Muscle layer of colon (tissue), 2 donors: ENCODE results near the gene COL9A3.

Source experiments
- H3K27ac ChIP-seq: one replicate; pipeline ENCODE4 v1.7.0; 2013; ENCODE audit warnings: low read depth, mild to moderate bottlenecking, low read length, moderate library complexity
- H3K27me3 ChIP-seq, 2 donors: one replicate each; pipeline ENCODE4 v1.7.0; 2013; ENCODE audit warnings: low read length in 2 of 2, mild to moderate bottlenecking in 2 of 2; ENCODE audit not compliant: insufficient read depth in 2 of 2, control insufficient read depth in 1 of 2
- H3K36me3 ChIP-seq: one replicate; pipeline ENCODE4 v1.7.0; 2013; ENCODE audit warnings: mild to moderate bottlenecking, low read length; ENCODE audit not compliant: insufficient read depth
- H3K4me1 ChIP-seq: one replicate; pipeline ENCODE4 v1.7.0; 2013; ENCODE audit warnings: mild to moderate bottlenecking, low read length; ENCODE audit not compliant: insufficient read depth
- H3K4me3 ChIP-seq, 2 donors: one replicate each; pipeline ENCODE4 v1.7.0; 2013; ENCODE audit warnings: low read length in 2 of 2, low read depth in 1 of 2, mild to moderate bottlenecking in 1 of 2, moderate library complexity in 1 of 2
- H3K9ac ChIP-seq: one replicate; pipeline ENCODE4 v1.7.0; 2013; ENCODE audit warnings: low read length
- H3K9me3 ChIP-seq: one replicate; pipeline ENCODE4 v1.7.0; 2013; ENCODE audit warnings: mild to moderate bottlenecking, low read length
- donor health status: abdominal sarcoma.
- donor health status: Adenocarcinoma of cecum.

Gene COL9A3

DNA sequence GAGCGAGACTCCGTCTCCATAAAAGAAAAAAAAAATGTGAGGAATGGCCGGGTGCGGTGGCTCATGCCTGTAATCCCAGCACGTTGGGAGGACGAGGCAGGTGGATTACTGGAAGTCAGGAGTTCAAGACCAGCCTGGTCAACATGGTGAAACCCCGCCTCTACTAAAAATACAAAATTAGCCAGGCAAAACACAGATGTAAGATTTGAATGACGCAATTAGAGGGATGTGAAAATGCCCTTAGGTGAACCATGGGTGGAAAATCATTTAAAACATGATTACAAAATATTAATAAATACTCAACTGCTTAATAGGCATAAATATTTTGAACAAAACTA is 20.9 kb downstream of the COL9A3 start:
- H3K27me3 ChIP-seq, result peaks cover 0 to 7% of the 10 kb centered on the region in 2 donors
- no peaks in the 10 kb centered on the region for H3K4me1 ChIP-seq
- no peaks in the 10 kb centered on the region for H3K36me3 ChIP-seq
- no peak overlapping the region for H3K9ac ChIP-seq
- no peaks in the 10 kb centered on the region for H3K9me3 ChIP-seq
- H3K27ac ChIP-seq, result no peak overlapping the region
- no peak overlapping the region for H3K4me3 ChIP-seq

DNA sequence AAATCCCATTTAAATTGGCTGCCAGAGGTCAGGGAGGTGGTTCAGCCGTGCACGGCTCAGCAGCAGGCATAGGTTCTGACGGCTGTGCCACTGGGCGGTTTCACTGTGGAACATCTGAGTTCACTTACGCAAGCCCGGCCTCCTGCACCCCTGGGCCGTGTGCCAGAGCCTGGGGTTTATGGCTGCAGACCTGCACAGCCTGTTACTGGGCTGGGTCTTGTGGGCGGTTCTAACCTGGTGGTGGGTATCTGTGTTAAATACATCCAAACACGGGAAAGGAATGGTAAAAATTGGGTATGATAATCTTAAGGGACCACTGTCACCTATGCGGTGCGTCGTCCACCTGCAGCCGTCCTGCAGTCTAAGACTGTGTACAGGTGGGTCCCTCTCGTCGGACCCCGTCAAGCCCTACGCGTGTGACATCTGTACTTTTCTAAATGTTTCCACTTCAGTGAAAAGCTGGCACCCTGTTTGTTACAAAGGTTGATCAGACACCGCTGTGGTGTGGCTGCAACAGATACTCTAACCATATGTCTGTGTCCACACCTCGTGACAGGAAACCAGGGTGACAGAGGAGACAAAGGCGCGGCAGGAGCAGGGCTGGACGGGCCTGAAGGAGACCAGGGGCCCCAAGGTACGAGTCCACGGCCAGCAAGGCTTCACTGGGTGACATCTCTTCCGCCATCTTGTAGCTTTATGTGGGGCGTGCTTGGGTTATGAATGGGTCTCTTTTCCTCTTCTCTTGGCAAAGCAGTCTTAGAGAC is 21.5 kb downstream of the COL9A3 start:
- H3K9me3 ChIP-seq, result no peaks in the 10 kb centered on the region
- no peak overlapping the region for H3K4me3 ChIP-seq
- peaks cover 0 to 7% of the 10 kb centered on the region in 2 donors for H3K27me3 ChIP-seq
- H3K36me3 ChIP-seq, result no peaks in the 10 kb centered on the region
- H3K4me1 ChIP-seq, result no peaks in the 10 kb centered on the region
- H3K9ac ChIP-seq, result no peak overlapping the region
- no peak overlapping the region for H3K27ac ChIP-seq

DNA sequence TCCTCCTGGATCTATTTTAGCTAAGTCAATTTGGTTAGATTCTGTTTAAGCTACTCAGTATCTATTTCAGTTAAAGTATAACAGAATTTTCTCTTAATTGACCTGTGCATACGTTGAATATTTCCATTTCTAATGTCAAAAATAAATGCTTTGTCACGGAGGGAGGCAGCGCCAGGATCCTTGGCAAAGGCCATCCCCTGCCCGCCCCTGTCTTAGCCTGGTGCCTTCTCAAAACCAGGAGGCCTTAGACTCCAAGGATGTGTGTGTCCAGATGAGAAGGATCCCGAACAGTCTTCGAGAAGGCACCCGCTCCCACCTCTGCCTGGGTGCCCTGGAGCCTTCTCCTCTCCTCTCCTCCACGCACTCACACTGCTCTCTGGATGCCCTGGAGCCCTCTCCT is 22.4 kb downstream of the COL9A3 start:
- Histone ChIP-seq H3K27ac (no peak overlapping the region), H3K4me1 (no peaks in the 10 kb centered on the region)

DNA sequence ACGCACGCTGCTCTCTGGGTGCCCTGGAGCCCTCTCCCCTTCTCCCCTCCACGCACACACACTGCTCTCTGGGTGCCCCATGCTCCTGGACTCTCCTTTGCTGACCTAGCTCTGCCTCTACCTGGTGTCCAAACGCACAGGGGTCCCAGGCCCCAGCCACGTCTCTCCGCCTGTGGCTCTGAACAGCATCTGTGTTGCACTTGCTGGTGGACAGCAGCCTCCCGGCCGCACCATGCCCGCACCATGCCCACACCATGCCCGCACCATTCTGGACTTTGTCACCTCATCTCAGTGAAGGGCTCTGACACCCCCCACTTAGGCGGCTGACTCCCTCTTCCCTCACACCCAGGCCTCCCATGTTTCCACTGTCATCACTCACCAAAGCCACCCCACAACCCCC is 23.0 kb downstream of the COL9A3 start:
- H3K36me3 ChIP-seq, result no peaks in the 10 kb centered on the region
- H3K4me1 ChIP-seq, result no peaks in the 10 kb centered on the region
- no peak overlapping the region for H3K27ac ChIP-seq
- H3K27me3 ChIP-seq, result peaks cover 0 to 7% of the 10 kb centered on the region in 2 donors
- H3K9me3 ChIP-seq, result no peaks in the 10 kb centered on the region
- H3K4me3 ChIP-seq, result no peak overlapping the region
- H3K9ac ChIP-seq, result no peak overlapping the region

More for the DNA sequence above, 22.4 kb downstream of the COL9A3 start:
- peaks cover 0 to 7% of the 10 kb centered on the region in 2 donors for H3K27me3 ChIP-seq
- no peaks in the 10 kb centered on the region for H3K36me3 ChIP-seq
- H3K4me3 ChIP-seq, result no peak overlapping the region
- H3K9me3 ChIP-seq, result no peaks in the 10 kb centered on the region
- H3K9ac ChIP-seq, result no peak overlapping the region

DNA sequence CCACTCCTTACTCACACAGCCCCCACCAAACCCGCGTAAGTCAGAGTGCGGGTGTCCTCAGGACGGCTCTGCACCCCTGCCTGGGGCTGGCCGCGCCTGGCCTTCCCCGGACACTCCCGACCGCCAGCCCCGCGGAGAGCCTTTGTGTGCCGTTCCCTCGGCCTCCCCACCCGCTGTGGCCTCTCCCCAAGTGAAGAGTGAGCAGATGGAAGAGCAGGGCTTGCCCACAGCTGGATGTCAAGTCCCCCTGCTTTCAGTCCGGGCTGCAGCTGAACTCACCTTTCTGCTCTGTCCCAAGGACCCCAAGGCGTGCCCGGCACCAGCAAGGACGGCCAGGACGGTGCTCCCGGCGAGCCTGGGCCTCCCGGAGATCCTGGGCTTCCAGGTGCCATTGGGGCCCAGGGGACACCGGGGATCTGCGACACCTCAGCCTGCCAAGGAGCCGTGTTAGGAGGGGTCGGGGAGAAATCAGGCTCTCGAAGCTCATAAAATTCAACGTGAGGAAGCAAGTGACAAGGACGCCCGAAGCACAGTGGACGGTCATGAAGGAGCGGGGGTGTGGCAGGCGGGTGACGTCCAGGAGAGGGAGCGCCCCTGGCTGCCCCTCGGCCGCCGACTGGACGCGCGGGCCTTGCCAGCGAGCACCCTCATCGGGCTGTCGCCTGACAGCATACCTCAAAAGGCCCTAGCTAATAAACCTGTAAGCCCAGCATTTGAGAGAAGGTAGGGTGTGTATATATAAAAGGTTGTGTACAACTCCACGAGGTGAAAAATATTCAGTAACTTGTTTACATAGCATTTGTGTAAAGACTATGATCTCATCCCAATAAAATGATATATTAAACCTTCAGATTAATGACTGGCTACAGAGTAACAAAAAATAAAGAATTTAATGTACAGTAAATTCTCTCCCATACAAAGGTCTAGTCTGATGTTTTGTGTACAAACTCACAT is 23.7 kb downstream of the COL9A3 start:
- no peaks in the 10 kb centered on the region for H3K4me1 ChIP-seq
- H3K4me3 ChIP-seq, result no peak overlapping the region
- no peak overlapping the region for H3K9ac ChIP-seq
- H3K27ac ChIP-seq, result no peak overlapping the region
- H3K36me3 ChIP-seq, result peaks cover 3% of the 10 kb centered on the region
- H3K9me3 ChIP-seq, result no peaks in the 10 kb centered on the region
- peaks cover 0 to 7% of the 10 kb centered on the region in 2 donors for H3K27me3 ChIP-seq

DNA sequence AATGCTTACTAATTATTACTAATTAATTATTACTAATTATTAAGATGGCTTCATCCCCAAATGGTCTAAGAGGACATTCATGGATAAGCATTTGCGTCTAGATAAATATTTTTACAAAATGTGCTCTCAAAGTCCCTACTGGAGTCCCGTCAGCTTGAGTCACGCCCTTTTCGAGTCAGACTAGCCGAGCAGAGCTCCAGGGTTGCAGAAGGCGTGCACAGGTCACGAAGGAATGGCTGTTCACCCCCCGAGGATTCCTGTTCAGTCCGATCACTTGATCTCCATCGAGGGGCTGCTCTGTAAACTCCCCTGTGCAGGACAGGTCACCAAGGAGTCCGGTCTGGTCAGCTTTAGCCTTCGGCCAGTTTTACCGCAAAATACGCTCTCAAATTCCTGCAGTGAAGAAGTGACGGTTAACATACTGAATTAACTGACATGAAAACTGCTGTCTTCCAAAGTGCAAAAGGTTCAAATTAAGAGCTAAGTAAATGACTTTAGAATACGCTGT is 24.9 kb downstream of the COL9A3 start:
- Histone ChIP-seq H3K4me1 (no peaks in the 10 kb centered on the region), H3K27ac (no peak overlapping the region), H3K36me3 (peaks cover 5% of the 10 kb centered on the region), H3K4me3 (no peak overlapping the region), H3K27me3 (peaks cover 0 to 7% of the 10 kb centered on the region in 2 donors), H3K9me3 (no peaks in the 10 kb centered on the region), H3K9ac (no peak overlapping the region)

DNA sequence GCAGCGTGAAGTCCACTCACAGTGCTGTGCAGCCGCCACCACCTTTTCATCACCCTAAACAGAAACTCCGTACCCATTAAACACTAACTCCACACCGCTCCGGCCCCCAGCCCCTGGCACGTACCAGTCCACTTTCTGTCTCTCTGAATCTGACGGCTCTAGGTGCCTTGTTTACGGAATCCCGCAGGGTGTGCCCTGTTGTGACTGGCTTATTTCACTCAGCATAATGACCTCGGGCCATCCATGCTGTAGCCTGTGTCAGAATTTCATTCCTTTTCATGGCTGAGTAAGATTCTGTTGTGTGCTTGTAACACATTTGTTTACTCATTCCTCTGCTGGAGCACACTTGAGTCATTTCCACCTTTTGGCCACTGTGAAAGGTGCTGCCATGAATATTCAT is 26.8 kb downstream of the COL9A3 start:
- Histone ChIP-seq H3K9me3 (no peaks in the 10 kb centered on the region), H3K36me3 (peaks cover 5% of the 10 kb centered on the region), H3K4me3 (no peak overlapping the region), H3K27ac (no peak overlapping the region), H3K4me1 (no peaks in the 10 kb centered on the region), H3K9ac (no peak overlapping the region), H3K27me3 (peaks cover 0 to 7% of the 10 kb centered on the region in 2 donors)

DNA sequence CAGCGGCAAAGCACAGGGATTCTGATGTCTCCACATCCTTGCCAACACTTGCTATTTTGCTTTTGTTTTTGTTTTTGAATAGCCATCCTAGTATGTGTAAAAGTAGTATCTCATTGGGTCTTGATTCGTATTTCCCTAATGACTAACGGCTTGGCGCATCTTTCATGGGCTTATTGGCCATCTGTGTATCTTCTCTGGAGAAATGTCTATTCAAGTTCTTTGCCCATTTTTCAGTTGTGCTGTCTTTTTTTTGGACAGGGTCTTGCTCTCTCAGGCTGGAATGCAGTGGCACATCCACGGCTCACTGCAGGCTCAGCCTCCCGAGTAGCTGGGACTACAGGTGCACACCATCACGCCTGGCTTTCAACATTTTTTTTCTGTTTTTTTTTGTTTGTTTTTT is 27.3 kb downstream of the COL9A3 start:
- Histone ChIP-seq H3K4me3 (no peak overlapping the region), H3K27me3 (peaks cover 0 to 7% of the 10 kb centered on the region in 2 donors), H3K36me3 (peaks cover 5% of the 10 kb centered on the region), H3K27ac (no peak overlapping the region), H3K9me3 (no peaks in the 10 kb centered on the region), H3K4me1 (no peaks in the 10 kb centered on the region), H3K9ac (no peak overlapping the region)

DNA sequence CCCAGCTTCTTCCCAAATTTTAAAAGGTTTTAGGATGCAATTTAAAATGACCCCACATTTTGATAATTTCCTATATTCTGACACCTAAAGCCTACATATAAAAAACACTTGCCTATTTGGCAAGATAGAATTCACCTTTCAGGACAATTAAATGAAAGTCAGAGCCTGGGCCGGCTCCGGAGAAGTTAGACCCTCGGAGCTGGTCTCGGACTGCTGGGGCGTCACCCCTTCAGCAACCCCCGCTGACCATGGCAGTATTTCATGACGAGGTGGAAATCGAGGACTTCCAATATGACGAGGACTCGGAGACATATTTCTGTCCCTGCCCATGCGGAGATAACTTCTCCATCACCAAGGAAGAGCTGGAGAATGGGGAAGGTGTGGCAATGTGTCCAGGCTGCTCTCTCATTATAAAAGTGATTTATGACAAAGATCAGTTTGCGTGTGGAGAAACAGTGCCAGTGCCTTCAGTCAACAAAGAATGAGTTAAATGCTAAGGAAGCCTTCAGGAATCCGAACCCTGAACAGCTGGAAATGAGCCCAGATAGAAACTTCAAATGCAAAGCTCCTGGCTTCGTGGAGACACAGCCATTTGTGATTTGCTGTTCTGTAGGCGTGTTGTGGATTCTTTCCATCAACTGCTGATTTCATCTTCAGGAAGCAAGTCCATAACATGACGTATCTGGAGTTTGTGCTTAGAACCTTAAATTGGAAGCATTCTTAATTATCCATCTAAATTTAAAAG is 28.7 kb downstream of the COL9A3 start:
- no peak overlapping the region for H3K4me3 ChIP-seq
- H3K36me3 ChIP-seq, result peaks cover 5% of the 10 kb centered on the region
- H3K9me3 ChIP-seq, result no peaks in the 10 kb centered on the region
- H3K27me3 ChIP-seq, result no peaks in the 10 kb centered on the region
- H3K9ac ChIP-seq, result no peak overlapping the region
- no peak overlapping the region for H3K27ac ChIP-seq
- H3K4me1 ChIP-seq, result no peaks in the 10 kb centered on the region

DNA sequence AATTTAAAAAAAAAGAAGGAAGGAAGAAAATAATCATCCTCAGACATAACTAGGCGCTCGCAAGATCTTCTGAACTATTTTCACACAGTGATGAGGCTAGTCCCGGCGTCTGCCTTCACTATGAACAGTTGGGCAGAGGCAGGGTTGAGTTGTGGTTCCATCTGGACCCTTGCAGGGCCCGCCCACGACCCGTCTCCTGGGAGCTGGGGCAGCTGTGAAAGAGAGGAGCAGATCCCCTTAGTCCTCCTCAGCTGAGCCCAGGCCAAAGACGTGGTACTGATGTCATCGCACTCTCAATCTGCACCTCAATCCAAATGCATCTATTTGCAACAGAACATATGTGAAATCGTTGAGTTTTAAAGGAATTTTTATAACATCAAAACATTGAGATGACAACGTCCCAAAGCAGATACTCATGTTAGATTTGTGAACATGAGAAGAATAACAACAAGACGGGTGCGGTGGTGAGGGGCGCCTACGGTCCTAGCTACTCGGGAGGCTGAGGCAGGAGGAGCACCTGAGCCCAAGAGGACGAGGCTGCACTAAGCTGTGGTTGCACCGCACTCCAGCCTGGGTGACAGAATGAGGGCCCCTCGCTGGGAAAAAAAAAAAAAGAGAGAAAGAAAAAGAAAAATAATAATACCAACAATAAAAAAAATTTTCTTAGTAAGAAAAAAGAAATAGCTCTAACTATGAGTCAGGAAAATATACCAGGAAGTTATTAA is 29.5 kb downstream of the COL9A3 start:
- Histone ChIP-seq H3K27ac (no peak overlapping the region), H3K9me3 (no peaks in the 10 kb centered on the region), H3K4me1 (no peaks in the 10 kb centered on the region), H3K4me3 (no peak overlapping the region), H3K9ac (no peak overlapping the region), H3K27me3 (no peaks in the 10 kb centered on the region), H3K36me3 (peaks cover 5% of the 10 kb centered on the region)
